ENCODE results near the gene LPAR1.

The LPAR1 gene

DNA sequence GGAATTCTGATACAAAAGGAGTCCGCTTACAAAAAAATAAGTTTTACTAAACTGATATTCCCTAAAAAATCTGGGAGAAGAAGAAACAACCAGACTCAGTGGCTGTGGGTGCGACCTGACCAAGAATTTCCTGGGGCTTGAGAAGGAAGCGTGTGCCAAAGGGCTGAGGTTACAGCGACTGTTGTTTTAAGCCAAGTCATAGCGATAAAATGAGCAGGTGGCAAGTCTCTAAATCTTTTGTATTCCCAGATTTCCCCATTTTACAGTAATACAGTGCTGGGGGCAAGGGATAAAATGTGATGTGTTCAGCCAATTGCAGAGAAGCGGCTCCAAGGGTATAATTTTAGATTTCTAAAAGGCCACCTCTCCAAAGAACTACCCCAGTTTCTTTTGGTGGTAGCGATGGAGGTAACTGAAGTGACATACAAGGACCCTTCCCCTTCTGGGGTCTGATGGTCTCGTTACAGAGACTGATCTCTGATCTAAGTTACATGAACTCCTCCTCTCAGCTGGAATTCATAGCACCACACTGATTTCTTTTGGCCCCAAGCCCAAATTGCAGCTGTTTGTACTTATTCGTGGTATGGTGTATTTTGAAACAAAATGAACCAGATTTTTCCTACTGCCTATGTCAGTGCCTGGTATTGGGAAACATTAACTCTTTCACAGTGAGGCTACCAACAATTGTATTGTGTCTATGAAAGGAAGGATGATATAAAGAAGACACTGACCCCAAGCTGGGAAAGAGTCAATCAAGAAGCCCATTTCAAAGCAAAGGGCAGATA is 41.6 kb downstream of the LPAR1 start:
- DNase-seq: no peak

DNA sequence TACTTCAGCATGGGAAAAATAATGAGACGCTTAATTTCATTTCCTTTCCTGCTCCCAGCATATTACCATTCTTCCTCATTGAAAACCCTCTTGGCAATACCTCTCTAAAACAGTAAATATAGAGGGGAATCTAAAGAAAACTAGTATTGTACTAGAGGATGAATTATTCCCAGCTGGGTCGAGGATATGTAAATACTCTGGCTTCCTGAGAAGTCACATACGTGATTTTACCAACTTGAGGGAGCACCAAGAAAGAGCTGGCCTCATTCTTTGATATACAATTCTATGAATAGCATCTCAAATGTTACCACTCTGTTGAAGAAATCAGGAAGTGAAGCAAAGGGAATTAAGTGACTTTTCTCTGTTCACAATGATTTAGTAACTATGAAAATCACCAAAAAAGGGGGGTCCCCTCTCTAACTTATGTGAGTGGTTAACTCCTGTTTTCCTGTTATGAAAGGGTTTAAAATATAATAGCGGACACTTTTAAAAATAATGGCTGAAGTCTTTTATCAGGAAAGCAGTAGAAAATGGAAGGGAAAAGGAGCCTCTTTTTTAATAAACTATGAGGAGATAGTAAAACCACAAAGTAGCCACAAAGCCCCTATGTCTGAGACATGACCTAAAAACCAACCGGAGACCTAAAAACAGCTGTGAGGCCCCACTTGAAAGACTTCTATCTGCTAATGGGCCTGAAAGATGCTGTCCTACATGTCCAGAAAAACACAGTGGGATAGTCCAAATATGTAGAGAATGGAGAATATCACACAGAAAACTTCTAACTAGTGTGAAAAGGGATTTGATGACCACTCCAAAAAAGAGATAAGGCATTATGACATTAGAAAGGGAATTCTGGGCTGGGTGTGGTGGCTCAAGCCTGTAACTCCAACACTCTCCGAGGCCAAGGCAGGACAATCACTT is 42.6 kb downstream of the LPAR1 start:
- no peak for DNase-seq

DNA sequence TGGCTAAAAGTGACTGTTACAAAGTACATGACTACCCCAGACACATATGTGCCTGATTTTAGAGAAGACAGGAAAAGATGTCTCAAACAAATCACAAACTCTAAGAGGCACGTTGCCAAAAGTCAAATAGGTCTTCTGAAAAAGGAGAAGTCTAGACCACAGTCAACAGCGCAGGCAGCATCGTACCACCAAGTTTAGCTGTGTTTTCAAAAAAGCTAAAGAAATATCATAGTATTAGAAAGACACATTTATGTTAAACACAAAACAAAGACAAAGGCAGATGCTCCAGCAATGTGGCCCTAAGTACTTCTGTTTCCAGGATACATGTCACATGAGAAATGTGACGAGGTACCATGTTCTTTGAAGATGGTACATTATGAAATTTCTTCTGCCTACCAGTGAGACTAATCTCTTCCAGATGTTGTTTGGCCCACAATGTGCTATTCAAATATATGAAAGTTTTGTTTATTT is 43.5 kb downstream of the LPAR1 start:
- no peak for DNase-seq

DNA sequence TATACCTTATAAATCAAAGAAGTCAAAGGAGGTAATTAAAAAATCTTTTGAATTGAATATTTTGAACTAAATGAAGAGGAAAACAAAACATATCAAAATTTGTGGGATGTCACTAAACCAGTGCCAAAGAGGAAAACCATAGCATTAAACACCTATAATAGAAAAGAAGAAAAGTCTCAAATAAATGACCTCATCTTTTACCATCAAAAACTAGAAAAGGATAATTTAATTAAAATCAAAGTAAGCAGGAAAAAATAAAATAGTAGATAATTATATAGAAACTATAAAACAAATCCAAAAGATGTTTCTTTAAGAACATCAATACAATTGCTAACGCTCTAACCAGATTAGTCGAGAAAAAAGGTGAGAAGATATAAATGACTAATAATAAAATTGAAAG is 47.8 kb downstream of the LPAR1 start:
- DNase-seq: no peak

DNA sequence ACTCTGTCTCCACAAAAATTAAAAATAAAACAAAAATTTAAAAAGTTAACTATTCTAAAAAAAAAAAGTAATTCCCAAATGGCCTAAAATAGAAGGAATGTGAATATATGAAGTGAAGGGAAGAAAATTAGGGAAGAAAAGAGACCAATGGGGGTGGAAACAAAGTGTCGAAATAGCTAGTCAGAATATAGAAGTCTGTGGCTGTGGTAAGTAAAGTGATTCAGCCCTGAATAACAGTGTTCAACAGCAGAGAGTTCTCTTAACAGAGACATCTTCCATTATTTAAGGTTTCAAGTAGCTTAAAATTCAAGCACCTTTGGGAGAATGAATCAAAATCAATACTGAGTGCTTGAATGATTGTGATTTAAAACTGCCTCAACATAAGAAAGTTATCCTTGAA is 51.7 kb downstream of the LPAR1 start:
- DNase-seq: no peak

DNA sequence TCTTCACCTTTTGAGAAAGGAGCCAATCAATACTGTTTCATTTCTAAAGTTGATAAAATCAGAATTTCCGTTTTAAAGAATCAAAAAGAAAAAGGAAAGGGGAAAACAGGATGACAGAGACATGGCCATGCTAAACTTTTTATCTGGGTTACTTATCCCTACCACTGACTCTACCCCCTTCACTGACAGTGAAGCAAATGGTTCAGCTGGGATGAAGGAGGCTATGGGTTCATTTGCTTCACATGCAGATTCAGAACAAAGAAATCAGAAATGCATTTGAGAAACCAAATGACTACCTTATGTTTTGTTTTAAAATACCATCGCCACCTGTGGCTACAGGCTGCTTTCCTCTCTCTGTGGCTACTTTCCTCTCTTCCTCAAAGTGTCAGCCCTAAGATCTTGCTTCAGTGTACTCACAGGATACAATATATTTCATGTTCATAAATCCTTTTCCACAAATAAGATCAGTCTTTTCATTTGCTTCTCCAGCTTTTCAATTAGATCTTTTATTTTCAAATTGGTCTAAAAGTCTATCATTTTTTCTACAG is 53.3 kb downstream of the LPAR1 start:
- DNase-seq: no peak

DNA sequence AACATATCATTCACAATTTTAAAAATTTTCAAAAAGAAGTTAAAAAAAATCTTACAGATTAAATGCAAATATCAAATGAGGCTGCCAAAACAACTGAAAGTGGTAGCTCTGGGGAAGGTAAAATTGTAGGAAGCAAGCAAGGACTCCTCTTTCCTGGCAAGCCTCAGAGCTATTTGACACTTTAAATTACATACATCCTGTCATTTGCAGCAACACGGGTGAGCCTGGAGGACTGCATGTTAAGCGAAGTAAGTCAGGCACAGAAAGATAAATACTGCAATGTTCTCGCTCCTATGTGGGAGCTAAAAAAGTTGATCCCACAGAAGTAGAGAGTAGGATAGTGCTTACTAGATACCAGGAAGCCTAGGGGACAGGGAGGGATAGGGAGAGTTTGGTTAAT is 58.0 kb downstream of the LPAR1 start:
- DNase-seq: no peak

DNA sequence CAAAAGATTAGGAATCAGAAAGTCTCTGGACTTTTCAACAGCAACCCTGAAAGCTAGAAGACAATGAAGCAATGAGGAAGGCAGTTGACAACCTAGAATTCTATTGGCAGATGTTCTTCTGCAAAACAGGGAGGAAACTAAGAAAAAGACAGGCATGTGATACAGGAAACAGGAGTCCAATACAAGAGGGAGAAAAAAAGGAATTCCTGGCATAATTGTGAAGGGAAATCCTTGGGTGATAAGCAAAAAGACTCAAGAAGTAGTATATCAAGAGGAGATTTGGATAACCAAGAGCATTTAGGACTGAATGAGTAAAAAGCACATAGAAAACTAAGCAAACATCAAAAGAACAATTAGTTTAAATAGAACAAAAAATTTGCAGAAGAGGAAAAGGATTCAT is 58.6 kb downstream of the LPAR1 start:
- no peak for DNase-seq

DNA sequence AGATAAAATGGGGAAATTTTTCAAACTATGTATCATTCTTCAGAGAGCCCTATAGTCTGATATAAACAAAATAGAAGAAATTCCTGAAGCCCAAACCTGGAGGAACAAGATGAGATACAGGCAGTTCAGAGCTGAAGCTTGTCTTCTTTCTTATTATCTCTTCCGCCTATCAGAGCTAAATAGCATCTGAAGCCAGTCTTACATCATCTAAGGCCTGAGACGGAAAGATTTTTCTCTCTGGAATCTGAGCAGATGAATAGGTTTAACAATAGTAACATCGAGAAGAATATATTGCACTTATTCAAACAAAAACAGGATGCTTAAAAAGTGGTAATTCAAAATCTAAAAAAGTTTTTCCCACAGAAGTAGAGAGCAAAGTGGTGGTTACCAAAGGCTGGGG is 59.8 kb downstream of the LPAR1 start:
- DNase-seq: no peak

DNA sequence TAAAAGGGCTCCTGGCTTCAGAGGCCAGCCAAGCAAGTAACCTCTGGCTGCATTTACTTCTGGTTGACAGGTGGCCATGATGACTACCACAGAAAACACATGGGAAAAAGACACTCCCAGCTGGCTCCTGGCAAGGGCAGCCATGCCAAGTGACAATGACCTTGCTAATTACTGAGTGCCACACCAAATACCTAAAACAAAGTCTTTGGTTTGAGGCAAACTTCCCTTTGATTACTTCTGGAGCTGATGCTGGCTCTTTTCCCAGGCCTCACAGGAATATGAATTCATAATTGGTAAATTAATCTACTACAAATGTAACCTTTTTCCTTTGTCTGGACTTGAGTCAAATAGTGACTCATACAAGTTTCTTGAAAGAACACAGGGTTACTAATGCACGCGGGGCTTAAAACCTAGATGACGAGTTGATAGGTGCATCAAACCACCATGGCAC is 61.0 kb downstream of the LPAR1 start:
- no peak for DNase-seq

DNA sequence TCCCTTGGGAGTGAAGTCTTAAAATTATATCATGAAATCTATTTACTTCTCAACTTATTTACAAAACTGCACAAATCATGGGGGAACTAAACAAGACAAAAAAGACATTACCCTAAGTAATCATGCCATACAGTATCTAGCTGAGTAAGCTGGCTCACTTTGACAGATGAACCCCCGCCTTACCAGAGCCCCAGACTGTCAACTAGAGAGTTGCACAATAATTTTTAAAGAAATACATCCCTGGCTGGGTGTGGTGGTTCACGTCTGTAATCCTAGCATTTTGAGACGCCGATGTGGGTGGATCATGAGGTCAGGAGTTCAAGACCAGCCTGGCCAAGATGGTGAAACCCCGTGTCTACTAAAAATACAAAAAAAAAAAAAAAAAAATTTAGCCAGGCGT is 62.3 kb downstream of the LPAR1 start:
- no peak for DNase-seq

DNA sequence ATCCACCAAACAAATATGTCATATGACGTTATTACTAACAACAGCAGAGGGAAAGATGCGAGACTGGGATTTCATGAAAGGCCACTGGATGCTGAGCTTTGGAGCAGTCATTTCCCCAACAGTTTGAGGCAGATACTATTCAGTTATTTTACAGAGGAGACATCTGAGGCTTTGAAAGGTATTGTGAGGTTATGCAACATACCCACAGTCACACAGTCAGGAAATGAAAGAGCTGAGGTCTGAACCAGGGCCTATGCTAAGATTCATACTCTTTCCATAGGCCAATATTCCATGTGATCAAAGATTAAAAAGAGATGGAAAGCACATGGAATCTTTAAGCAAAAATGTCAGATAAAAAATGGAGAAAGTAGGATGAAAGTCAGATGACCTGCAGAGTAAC is 63.0 kb downstream of the LPAR1 start:
- no peak for DNase-seq

DNA sequence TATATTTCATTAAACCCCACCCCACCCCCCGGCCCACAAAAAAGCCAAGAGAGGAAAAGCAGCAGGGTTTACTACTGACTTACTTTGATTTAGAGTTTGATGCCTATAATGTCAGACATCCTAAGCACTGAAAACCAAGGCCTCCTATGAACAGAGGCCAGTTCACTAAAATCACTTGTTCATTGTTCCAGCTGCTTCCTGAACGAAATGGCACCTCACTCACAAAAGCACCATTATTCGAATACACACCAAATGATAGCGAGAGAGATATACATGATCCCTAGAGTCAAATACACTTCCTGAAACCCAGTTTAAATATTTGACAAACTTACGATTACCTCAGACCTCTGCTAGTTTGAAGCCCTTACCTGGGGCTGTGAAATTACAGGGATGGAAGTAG is 66.6 kb downstream of the LPAR1 start:
- DNase-seq: no peak

DNA sequence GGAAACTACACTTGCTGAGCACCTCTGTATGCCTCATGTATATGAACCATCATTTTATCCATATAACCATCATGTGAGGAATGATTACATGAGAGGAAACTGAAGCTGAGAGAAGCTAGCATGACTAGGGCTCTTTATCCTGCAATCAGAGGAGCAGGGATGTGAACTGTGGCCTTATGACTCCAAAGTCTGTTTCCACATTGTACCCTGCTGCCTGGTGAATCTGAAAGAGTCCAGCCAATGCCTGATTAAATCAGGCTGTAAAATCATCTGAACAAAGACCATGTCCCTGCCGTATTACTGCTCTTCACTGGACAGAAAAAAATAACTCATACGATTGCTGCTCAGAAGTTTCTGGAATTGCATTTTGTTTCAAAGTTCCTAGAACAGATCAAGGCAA is 67.0 kb downstream of the LPAR1 start:
- DNase-seq: no peak

DNA sequence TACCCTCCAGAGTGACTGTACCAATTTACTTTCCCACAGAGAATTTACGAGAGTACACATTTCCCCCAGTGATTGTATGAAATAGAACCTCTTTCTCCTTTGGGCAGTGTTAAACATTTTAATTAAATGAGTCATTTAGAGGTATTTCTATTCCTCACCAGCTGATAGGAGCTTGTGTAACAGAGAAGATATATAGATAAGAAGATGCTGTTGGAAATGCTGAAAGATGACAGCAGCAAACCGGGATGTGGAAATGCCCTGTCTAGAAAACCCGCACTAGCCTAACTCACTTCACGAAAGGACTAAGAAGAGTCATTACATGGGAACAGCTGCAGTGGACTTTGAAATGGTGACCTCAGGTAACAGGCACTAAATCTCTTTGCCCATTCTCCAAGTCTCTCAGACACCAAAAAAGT is 68.3 kb downstream of the LPAR1 start:
- no peak for DNase-seq

DNA sequence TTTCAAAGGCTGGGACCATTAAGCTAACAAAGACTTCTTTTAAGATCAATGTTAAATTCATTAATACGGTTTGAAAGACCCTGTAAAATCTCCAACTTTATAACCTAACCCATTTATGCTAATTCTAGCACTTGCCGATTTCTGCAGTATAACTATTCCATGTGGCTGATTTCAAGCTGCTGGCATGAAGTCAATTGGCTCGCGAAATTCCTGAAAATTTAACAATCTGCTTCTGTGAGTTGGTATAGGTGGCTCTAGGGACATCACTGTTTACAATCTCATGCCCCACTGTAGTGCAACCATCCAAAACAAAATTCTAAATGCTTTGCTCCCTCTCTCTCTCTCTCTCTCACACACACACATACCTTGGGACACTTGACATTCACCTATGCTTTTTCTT is 70.2 kb downstream of the LPAR1 start:
- no peak for DNase-seq

DNA sequence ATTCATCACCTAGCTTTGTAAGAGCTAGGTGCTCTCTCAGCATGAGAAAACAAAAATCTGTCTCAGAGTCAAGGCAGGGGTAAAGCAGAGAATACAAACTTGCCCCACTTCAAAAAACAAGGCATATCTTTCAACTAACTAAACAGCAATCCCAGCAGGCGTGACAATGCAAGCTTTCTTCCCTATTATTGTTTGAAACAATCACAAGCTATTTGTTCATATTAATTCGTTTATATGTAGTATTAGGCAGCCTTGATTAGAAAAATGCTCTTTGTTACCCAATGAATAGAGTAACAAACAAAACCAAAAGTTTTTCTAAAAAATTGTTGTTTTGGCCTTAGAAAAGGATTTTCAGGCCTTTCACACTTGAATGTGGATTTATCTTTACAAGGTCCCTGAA is 71.1 kb downstream of the LPAR1 start:
- DNase-seq: no peak

DNA sequence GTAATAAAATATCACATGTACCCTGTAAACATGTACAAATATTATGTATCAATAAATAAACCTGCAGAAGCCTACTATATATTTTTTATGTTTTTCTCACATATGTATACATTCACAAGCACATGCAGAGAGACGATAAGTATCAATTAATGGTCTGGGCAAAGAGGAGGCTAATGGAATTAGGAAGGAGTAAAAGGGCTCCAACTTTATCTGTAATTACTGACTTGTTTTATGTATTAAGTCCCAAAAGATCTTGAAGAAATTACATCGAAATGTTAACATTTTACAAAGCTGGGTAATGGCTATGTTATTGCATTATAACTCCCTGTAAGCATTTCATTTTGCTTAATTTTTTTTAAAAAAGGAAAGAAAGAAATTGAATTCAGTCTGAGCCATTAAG is 78.0 kb downstream of the LPAR1 start:
- no peak for DNase-seq

DNA sequence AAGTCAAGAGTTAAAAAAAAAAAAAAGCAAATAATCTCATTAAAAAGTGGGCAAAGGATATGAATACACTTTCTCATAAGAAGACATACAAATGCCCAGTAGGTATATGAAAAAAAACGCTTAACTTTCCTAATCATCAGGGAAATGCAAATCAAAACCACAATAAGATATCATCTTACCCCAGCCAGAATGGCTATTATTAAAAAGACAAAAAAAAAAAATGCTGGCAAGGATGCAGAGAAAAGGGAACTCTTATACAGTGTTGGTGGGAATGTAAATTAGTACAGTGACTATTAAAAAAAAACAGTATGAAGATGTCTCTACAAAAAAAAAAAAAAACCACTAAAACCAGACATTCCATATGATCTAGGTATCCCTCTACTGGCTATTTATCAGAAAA is 79.4 kb downstream of the LPAR1 start:
- DNase-seq: no peak

DNA sequence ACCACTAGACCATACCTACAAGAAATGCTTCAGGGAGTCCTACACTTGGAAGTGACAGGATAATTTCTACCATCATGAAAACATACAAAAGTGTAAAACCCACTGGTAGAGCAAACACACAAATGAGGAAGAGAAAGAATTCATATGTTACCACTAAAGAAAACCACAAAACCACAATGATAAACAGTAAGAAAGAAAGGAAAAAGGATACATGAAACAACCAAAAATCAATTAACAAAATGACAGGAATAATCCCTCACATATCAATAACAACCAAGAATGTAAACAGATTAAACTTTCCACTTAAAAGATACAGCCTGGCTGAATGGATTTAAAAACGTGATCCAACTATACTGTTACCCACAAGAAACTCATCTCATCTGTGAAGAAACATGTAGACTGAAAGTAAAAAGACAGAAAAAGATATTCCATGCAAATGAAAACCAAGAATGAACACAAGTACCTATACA is 83.4 kb downstream of the LPAR1 start:
- no peak for DNase-seq

DNA sequence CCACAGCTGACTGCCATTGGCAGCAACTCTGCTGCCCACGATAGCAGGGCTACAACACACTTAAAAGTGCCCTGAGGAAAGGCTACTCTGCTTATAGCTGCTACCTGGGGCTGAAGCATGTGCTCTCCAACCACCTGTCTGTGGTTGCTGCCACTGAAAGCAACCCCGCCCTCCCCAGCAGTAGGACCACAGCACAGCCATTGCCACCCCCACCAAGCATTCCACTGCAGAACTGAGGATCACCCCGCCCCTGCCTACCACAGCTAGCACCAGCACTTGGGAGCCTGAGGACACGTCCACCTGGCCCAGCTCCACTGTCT is 85.8 kb downstream of the LPAR1 start:
- no peak for DNase-seq

DNA sequence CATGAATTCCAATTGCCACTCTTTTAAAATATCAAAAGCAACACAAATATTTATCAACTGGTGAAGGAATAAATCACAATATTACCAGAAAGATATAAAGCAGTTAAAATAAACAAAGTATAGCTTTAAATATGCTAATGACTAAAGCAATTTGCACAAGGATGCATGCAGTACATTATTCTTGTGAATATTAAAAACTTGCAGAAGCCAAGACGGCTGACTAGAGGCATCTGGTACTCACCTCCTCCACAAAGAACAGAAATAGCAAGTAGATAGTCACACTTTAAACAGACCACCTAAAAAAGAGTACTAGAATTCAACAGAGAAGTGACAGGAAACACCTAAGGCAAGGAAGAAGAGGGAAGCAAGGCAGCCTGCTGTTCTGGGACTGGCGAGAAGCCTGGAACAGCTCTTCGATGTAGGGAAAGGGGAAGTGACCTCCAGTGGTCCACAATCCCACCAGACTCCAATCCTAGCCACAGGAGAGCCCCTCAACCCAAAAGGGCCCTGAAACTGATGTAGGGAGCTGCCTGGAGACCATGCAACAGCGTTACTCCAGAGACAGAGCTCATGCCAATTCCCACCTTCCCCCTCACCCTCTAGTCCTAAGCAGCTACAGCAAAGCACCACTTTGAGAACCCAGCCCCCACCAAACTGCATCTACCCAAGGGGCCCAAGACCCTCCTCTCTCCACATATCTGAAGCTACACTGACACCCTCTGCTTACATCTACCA is 86.3 kb downstream of the LPAR1 start:
- no peak for DNase-seq

DNA sequence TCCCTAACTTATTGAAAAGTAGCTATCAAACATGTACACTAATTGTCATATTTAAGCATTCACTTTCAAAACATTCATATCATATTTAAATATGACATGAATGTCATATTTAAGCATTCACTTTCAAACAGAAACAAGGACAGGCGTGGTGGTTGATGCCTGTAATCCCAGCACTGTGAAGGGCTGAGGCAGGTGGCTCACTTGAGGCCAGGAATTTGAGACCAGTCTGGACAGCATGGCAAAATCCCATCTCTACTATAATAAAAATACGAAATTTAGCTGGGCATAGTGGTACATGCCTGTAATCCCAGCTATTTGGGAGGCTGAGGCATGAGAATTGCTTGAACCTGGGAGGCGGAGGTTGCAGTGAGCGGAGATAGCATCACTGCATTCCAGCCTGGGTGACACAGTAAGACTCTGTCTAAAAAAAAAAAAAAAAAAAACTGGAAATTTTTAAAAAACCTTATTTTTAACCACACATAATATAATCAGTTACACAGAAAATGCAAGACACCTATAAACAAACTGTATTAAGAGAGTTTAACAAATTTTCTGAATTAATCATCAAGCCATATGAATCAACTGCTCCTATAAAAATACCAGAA is 88.1 kb downstream of the LPAR1 start:
- no peak for DNase-seq
